GM18498 (cell line): ENCODE results near the gene TRAFD1.
A peak's percentile ranks its signal among the peaks of the same experiment; 100 is the strongest.
"Not testable (repeated sequence)": the region's sequence is repeated elsewhere in the genome, so short reads cannot be mapped to it uniquely, and the experiment has no call there.

Experiments
- ATAC-seq: cut with Tn5 transposase; IDR thresholded peaks from one replicate; pipeline ENCODE4 v1.9.1; 2021; ENCODE audit warnings: mild to moderate bottlenecking, moderate library complexity; ENCODE audit not compliant: unreplicated experiment

The TRAFD1 gene

GRCh38 chr12:112125250-112125999, at the start of gene TRAFD1:
Gene TRAFD1 (plus strand): TSS chr12:112125560. CDS start chr12:112130523, 4,963 bp downstream.
- ATAC-seq = peak; percentile 95

- no peak for ATAC-seq
These were observed 38.1 kb upstream of the TRAFD1 start for GRCh38 chr12:112087055-112087850.

GRCh38 chr12:112087851-112088250, 37.5 kb upstream of the TRAFD1 start:
- ATAC-seq = no peak

GRCh38 chr12:112091563-112091962, 33.8 kb upstream of the TRAFD1 start:
- ATAC-seq = no peak

GRCh38 chr12:112096070-112096469, 29.3 kb upstream of the TRAFD1 start:
- ATAC-seq = no peak

GRCh38 chr12:112096667-112097066, 28.7 kb upstream of the TRAFD1 start:
- ATAC-seq = no peak

- no peak for ATAC-seq
These were observed 27.7 kb upstream of the TRAFD1 start for GRCh38 chr12:112097641-112098040.

- ATAC-seq = not testable (repeated sequence)
These were observed 24.9 kb upstream of the TRAFD1 start for GRCh38 chr12:112100500-112100899.

- no peak for ATAC-seq
These were observed 23.2 kb upstream of the TRAFD1 start for GRCh38 chr12:112102127-112102526.

GRCh38 chr12:112102746-112103145, 22.6 kb upstream of the TRAFD1 start:
- not testable (repeated sequence) for ATAC-seq

- ATAC-seq = no peak
These were observed 21.4 kb upstream of the TRAFD1 start for GRCh38 chr12:112103758-112104503.

GRCh38 chr12:112105891-112106290, 19.5 kb upstream of the TRAFD1 start:
- no peak for ATAC-seq

- no peak for ATAC-seq
These were observed 17.8 kb upstream of the TRAFD1 start for GRCh38 chr12:112107306-112108201.

- peak; percentile 71 for ATAC-seq
These were observed 16.9 kb upstream of the TRAFD1 start, which contains the start of gene NAA25 for GRCh38 chr12:112108202-112109079. Gene NAA25 (minus strand): TSS chr12:112108783. CDS start chr12:112108773, 10 bp downstream.

GRCh38 chr12:112110787-112111662, 14.3 kb upstream of the TRAFD1 start:
- not testable (repeated sequence) for ATAC-seq

GRCh38 chr12:112111931-112112330, 13.4 kb upstream of the TRAFD1 start:
- ATAC-seq = no peak

- no peak for ATAC-seq
These were observed 12.8 kb upstream of the TRAFD1 start for GRCh38 chr12:112112409-112113133.
